HS-5 (cell line): ENCODE results near the gene SIPA1L3.

Source experiments
- DNase-seq: peaks from one replicate; pipeline ENCODE4 v3.0.0-alpha.2; 2012; ENCODE audit warnings: low read depth

Gene SIPA1L3

DNA sequence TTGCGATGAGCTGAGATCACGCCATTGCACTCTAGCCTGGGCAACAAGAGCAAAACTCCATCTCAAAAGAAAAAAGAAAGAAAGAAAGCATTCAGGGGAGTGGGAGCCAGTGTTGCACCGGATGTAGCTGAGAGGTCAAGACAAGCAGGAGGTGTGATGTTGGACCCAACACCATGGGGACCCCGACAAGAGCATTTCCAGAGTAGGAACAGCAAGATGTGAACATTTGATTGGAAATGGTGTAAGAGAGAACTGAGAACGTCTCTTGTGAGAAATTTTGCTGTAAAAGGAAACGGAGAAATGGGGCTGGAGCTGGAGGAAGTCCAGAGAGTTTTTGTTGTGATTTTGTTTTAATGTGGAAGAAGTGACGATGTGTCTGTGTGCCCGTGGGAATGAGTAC lies 332.8 kb downstream of the SIPA1L3 start:
- DNase-seq, result no peak

DNA sequence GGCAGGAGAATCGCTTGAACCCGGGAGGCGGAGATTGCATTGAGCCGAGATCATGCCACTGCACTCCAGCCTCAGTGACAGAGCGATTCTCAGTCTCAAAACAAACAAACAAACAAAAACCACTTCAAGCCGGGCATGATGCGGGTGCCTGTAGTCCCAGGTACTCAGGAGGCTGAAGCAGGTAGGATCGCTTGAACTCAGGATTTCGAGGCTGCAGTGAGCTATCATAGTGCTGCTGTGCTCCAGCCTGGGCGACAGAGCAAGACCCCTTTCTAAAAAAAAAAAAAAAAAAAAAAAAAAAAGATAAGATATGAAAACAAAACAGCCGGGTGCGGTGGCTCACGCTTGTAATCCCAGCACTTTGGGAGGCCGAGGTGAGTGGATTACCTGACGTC lies 336.3 kb downstream of the SIPA1L3 start:
- DNase-seq, result no peak

DNA sequence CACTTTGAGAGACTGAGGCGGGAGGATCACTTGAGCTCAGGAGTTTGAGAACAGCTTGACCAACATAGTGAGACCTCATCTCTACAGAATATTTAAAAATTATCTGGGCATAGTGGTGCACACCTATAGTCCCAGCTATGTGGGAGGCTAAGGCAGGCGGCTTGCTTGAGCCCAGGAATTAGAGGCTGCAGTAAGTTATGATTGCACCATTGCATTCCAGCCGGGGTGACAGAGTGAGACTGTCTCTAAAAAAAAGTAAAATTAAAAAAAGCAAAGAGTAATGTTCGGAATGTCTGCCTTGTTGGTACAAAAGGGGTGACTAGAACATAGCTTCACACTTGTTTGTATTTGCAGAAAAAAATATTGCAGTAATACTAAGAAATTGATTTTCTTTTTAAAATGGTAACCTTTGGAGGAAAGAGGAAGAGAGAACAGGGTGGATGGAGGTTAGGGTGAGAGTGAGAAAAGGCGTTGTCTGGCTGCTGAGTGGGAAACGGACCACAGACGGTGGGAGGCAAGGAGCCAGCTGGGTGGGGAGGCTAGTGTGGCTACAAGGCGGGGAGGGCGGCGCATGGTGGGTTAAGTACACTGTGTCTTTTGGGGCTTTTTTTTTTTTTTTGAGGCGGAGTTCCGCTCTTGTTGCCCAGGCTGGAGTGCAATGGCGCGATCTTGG lies 339.0 kb downstream of the SIPA1L3 start:
- no peak for DNase-seq

- DNase-seq, result no peak
These were observed 340.1 kb downstream of the SIPA1L3 start for GRCh38 chr19:38247126-38247525.

- no peak for DNase-seq
These were observed 340.8 kb downstream of the SIPA1L3 start for GRCh38 chr19:38247734-38248268.

DNA sequence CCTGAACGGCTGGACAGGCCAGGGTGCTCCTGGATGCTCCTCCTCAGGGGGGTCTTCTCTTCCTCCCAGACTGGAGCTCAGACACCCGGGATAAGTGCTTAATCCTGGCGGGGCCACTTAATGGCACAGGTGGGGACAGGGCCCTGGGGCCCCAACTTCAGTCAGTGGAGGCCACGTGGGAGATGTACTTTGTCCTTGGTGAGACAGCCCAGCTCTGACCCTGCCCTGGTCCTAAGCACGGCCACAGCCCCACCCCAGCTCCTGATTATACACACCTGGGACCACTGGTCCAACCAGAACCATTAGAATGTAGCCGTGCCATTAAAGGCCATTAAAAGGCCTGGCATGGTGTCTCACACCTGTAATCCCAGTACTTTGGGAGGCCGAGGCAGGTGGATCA lies 341.4 kb downstream of the SIPA1L3 start:
- no peak for DNase-seq

DNA sequence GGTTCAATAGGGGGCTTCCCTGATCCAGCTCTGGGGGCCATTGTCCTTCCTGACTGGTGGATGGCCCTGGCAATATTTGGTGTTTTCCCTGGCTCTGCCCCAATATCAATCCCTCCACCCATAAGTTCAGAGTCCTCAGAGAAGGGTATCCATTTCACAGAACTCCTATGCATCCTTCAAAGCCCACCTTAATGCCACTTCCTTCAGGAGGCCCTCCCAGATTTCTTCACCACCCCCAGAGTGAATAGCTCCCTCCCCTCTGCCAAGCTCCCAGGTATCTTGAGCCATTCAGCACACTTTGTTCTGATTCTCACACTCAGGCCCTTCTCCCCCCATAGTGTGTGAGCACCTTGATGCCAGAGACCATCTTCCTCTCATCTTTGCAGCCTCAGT lies 343.4 kb downstream of the SIPA1L3 start:
- no peak for DNase-seq

DNA sequence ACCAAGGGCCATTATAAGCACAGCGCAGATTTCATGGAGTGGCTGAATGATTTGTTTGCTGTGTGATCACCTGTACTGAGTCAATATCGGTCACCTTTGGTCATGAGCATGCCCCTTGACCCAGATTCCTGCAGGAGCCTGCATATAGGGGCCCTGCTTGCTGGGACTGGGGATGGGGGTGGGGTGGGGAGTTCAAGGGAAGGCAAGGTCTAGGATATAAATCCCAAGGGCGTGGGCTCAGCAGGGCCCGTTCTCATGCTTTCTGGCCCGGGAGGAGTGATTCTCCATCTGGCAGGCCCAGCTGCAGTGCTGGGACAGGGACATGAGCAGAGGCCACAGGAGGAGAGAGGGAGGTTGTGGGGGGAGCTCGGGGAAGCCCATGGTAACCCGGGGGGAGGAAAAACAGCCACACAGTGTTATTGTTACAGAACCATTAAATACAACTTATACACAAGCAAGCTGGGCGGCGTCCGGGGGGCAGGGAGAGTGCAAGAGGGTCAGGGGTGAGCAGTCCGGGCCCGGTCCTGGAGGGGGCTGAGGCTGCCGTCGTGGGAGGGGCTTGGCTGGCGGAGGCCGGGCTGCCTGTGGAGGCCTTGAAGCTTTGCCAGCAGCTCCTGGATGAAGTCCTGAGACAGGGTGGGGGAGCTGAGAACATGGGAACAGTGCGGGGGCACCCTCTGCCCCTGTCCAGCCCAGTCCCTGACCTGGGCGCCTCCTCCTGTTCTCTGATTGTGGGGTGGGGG lies 344.0 kb downstream of the SIPA1L3 start:
- DNase-seq, result no peak

- DNase-seq, result no peak
These were observed 344.6 kb downstream of the SIPA1L3 start for GRCh38 chr19:38251564-38252051.

GRCh38 chr19:38252385-38252784 lies 345.4 kb downstream of the SIPA1L3 start:
- no peak for DNase-seq

DNA sequence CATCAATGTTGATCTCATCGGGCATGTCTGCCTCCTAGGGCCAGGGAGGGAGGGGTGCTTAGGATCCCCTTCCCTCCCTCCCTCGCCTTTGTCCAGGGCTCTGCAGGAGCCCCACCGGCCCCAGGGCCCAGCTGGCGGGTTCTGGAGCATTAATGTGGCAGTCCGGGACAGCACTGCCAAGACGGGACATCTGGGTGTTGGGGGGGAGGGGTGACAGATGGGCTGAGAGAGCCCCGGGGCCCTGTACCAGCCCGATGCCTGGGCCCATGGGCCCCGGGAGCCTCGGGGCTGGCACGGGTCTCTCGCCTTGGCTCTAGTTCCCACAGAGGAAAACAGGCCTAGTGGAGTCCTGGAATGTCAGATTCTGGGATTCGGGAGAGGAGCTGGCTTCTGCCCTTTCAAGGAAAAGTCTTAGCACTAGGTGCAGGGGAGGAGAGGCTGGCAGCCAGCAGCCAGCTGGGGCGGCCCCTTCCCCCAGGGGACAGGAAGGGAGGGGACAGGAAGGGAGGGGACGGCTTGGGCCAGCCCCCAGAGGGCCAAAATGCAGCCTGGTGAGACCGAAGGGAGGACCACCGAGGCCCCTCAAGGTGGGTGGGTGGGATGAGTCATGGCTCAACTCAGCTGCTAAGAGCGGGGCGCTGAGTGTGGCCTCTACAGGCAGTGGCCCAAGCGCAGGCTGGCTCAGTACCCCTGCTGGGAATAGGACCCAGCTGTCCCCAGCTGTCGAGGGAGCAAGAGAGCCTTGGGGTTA lies 346.1 kb downstream of the SIPA1L3 start:
- DNase-seq, result no peak

GRCh38 chr19:38253788-38254187 lies 346.8 kb downstream of the SIPA1L3 start:
- no peak for DNase-seq

DNA sequence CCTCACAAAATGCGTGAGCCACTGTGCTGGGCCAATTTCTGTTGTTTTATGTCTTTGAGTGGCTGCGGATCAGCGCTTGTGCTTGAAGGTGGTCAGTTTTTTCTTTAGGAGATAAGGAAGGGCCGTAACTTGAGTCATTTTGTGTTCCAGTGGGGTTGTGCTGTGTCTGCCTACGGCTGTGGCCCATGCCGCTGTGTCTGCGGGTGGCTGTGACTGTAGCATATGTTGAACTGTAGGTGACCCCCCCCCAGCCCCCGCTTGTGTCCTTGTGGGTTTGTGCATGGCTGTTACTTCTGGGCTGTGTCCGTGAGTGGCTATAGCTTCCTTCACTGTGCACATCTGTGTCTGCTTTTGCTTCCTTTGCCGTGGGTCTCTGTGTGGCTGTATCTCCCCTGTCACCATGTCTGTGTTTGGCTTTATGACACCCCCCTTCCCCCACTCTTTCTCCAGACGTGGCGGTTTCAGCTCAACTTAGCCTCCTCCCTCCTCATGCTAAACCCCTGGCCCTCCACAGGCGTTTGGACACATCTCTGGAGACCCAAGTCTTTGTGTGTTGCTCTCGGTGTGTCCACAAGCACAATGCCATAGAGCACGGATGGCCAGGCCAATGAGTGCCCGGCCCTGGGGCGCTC lies 348.5 kb downstream of the SIPA1L3 start:
- DNase-seq, result no peak
